GM12875 (cell line): ENCODE measurements around the gene ARPP21.

Experiments used
- H3K4me3 ChIP-seq: one replicate; pipeline ENCODE4 v1.5.1; 2011; ENCODE audit warnings: low read depth, low read length, control low read depth
- TF ChIP-seq, protein P1 (sequence below): IDR thresholded peaks from 2 replicates; pipeline ENCODE4 v1.5.1; 2011; ENCODE audit warnings: low read depth, mild to moderate bottlenecking, control low read depth, inconsistent platforms, low read length, moderate library complexity, borderline replicate concordance; ENCODE audit not compliant: insufficient read depth

ARPP21 gene

DNA sequence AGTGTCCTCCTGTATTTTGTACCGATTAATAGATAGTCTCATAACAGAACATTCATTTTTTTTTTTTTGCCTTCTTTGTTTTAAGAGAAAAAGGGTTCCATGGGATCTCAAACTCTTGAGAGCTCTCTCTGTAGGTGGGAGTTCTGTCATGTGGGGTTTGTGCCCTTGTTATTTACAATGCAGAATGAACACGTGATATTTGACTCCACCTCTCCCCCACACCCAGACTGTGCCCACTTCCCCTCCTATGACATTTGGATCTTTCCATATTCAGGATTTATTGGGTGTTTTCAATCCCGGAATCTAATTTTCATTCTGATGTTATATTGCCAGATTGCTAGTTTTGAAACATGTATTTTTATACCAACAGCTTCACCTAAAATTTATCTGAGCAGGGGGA, 49.5 kb downstream of the ARPP21 start:
- H3K4me3 ChIP-seq, result no peak overlapping the region
- TF ChIP-seq, protein P1, sequence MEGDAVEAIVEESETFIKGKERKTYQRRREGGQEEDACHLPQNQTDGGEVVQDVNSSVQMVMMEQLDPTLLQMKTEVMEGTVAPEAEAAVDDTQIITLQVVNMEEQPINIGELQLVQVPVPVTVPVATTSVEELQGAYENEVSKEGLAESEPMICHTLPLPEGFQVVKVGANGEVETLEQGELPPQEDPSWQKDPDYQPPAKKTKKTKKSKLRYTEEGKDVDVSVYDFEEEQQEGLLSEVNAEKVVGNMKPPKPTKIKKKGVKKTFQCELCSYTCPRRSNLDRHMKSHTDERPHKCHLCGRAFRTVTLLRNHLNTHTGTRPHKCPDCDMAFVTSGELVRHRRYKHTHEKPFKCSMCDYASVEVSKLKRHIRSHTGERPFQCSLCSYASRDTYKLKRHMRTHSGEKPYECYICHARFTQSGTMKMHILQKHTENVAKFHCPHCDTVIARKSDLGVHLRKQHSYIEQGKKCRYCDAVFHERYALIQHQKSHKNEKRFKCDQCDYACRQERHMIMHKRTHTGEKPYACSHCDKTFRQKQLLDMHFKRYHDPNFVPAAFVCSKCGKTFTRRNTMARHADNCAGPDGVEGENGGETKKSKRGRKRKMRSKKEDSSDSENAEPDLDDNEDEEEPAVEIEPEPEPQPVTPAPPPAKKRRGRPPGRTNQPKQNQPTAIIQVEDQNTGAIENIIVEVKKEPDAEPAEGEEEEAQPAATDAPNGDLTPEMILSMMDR, result no peak

DNA sequence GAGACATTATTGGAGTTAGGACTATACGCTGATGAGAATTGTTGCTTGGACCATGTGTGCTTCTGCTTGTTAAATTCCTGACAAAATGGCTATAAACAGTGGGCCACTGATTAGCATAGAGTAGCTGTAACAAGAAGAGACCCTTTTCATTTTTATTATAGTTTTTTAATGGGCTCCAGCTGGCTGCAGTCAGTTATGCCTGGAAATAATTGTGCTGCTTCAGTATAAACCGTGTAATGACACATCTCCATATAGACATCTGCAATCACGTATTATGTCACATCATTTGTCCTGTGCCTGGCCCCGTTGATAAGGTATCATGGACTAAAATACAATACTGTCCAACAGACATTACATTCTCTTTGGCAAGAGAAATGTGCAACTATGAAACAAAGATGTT, 50.9 kb downstream of the ARPP21 start:
- TF ChIP-seq, protein P1, result no peak
- H3K4me3 ChIP-seq, result no peak overlapping the region

DNA sequence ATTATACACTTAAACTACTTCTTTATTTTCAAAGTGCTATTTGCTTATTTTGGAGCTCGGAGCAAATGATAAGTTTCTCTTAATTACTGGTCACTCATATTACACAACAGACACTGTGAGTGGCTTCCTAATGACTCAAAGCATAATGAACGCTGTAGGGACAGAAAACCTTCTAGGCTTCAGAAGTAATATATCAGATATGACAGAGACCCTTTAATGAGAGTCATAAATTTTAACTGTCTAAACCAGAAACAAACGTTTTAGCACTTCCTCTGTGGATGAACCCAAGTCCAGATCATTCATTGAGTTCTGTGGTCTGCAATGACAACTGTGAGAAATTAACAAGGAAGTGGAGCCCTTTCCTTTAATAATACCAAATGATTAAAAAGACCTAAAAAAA, 66.6 kb downstream of the ARPP21 start:
- TF ChIP-seq, protein P1, result no peak
- H3K4me3 ChIP-seq, result no peak overlapping the region

DNA sequence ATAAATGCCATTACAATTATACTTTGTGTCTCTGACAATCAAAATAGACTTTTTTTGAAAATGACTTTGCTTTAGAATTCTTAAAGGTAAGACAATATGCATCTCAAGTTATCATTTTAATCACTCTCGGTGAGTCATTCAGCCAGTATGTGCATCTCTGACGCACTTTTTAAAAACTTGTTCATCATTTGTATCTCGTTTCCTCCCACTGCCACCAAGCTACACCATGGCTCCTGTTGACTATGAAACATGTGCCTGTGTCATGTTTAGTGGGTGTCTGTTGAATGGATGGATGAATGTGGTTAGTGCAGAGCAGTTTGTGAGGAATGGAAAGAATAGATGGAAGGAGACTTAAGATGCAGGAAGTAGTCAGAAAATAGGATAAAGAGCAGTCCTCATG, 68.6 kb downstream of the ARPP21 start:
- TF ChIP-seq, protein P1, result no peak
- H3K4me3 ChIP-seq, result no peak overlapping the region

DNA sequence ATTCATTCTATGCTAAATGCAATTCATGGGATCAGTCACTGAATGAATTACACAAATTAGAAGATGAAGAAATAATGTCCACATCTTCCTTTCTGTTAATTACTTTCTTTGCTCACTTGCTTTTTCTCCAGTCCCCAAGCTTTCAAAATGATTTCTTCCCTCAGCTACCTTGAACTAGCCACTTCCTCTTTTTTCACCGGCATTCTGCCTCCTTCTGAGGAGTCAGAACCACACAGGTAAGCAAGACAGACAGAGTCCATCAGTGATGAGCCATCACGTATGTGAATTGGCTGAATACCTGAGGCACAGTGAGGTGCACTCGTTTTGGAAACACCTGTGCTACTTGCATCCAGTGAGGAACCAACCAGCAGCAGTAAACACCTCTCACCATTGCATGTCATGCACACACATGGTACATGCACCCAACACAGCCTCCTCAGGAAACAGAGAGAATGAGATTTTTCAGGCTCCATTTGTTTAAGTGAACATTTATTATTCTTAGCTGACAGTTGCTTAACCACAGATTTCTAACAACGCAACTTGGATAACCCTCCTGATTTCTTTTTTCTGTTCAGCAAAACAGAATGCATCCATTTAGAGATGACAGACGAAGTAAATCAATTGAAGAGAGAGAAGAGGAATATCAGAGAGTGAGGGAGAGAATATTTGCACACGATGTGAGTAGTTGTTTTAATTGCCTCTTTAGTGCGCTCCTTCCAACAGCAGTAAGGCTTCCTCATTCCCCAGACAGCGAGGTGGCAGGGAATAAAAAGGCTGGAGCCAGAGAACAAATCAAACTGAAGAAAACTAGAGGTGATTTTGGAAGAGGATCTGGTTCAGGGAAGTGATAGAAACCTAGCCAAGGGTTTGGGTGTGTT, 69.3 kb downstream of the ARPP21 start:
- TF ChIP-seq, protein P1, result no peak
- no peak overlapping the region for H3K4me3 ChIP-seq

DNA sequence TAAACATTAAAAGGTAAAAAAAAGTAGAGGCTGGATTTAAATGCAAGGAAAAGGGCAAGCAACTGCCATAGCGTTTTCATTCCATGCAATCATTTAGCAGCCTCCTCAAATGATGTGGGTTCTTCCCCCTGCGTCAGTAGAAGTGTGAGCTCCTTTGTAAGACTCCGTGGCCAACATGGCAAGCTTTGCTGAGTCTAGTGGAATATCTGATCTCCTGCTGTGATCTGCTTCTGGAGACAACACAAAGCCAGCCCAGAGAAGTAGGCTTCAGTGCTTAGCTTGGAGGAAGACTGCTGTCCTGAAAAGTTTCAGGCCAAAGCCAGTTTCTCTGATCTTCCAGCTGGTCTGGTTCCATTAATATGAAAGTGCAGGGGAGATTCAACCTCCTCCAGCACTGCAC, 70.4 kb downstream of the ARPP21 start:
- no peak overlapping the region for H3K4me3 ChIP-seq
- TF ChIP-seq, protein P1, result no peak

DNA sequence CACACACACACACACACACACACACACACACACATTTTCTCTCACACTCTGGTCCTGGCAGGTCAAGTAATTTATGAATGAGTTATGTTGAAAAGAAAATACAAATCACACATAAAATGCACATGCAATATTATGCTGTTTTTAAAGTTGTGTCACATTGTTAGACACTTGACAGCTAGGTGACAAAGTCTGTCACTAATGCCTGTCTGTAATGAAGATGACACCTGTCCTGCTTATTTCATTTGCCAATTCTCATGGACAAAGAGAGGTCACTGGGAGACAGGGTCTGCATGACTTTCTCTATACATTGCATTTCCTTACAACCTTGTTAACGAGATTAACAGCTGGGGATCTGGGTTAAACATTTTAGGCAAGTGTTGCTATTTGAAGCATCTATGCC, 71.2 kb downstream of the ARPP21 start:
- TF ChIP-seq, protein P1, result no peak
- no peak overlapping the region for H3K4me3 ChIP-seq
